ENCODE measurements around the gene GLUL. TPM values are rescaled to one million over a fixed set of nuclear protein-coding genes. Genes with fewer than 3 reads are reported as not detected.

GLUL gene
- total RNA-seq, 1 donor from 2014 or later: 175 TPM

DNA sequence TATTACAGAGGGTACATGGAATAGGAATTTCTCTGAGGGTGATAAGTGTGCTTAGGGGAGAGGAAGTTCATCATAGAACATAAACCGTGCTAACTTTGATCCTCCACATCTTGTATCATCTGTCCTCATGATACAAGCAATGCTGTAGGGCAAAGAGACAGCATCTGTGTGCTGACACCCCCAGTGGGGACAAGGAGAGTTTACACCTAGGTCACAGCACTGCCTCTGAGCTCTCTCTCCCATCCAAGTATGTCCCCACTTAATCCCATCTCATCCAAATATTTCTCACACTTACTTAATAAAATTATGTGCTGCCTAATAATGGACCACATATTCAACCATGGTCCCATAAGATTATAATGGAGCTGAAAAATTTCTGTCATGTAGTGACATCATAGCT is 13.2 kb upstream of the GLUL start:
- TF ChIP-seq, protein P1, sequence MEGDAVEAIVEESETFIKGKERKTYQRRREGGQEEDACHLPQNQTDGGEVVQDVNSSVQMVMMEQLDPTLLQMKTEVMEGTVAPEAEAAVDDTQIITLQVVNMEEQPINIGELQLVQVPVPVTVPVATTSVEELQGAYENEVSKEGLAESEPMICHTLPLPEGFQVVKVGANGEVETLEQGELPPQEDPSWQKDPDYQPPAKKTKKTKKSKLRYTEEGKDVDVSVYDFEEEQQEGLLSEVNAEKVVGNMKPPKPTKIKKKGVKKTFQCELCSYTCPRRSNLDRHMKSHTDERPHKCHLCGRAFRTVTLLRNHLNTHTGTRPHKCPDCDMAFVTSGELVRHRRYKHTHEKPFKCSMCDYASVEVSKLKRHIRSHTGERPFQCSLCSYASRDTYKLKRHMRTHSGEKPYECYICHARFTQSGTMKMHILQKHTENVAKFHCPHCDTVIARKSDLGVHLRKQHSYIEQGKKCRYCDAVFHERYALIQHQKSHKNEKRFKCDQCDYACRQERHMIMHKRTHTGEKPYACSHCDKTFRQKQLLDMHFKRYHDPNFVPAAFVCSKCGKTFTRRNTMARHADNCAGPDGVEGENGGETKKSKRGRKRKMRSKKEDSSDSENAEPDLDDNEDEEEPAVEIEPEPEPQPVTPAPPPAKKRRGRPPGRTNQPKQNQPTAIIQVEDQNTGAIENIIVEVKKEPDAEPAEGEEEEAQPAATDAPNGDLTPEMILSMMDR (IDR thresholded peaks at IDR 0.05; ENCODE audit: insufficient read depth, low read length, poor library complexity, severe bottlenecking): no peak
- Histone ChIP-seq H3K27me3 (ENCODE audit: control insufficient read depth, insufficient read depth, low read length) (no peaks in the 10 kb centered on the region), H3K4me3 (ENCODE audit: low read depth, low read length) (no peak overlapping the region), H3K36me3 (ENCODE audit: control insufficient read depth, insufficient read depth, low read length) (no peaks in the 10 kb centered on the region)
- no peak for DNase-seq (ENCODE audit: low read depth)

DNA sequence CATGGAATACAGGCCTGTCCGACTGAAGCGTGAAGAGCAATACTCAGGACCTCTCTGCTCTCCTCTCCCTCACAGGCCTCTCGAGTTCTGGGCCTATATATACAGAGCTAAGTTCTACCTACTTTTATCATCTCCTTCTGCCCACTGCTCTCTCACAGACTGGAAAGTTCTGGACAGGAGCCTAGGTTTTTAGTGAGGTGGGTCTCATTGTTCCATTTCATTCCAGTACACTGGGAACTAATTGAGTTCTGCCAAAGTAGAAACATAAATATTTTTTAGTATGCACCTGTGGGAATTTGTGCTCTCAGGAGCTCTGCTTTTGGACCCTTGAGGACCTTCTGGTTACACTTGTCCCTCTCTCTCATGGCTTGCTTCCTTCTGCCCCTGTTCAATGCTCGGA is 9.0 kb upstream of the GLUL start, which contains the start of gene TEDDM1:
Gene TEDDM1 (minus strand): TSS at position 101 of the 400 bp plus-strand sequence. CDS start 182 bp downstream, outside the sequence.
- no peaks in the 10 kb centered on the region for H3K27me3 ChIP-seq (ENCODE audit: control insufficient read depth, insufficient read depth, low read length)
- no peak for DNase-seq (ENCODE audit: low read depth)
- no peak within 1 kb of the TSS for H3K4me3 ChIP-seq (ENCODE audit: low read depth, low read length)
- TF ChIP-seq, protein P1 (IDR thresholded peaks at IDR 0.05; ENCODE audit: insufficient read depth, low read length, poor library complexity, severe bottlenecking): no peak
- H3K36me3 ChIP-seq (ENCODE audit: control insufficient read depth, insufficient read depth, low read length): no peaks in the 10 kb centered on the region

DNA sequence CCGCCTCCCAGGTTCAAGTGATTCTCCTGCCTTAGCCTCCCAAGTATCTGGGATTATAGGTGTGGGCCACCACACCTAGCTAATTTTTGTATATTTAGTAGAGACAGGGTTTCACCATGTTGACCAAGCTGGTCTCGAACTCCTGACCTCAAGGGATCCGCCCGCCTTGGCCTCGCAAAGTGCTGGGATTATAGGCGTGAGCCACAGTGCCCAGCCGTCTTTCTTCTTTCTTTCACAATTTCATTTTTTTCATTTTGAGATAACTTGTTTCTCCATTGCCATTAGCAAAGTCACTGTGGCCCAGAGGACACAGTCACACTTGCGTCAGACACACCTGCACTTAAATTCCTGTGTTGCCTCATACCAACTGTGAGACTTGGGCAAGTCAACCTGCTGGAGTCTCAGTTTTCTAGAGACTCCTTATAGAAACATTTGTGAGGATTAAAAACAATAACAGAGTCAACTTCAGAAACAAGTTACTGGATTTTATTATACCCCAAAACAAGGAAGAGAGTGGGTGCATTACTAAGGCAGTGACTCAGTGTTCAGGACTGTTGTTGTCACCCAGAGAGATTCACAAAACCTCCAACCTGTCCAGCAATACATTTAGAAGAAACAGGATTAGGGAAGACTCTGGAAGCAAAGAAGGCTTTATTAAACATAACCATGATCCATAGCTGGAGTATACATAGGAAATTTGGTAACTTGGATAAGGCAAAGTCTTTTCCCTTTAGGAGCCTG is 6.2 kb upstream of the GLUL start:
- no peaks in the 10 kb centered on the region for H3K27me3 ChIP-seq (ENCODE audit: control insufficient read depth, insufficient read depth, low read length)
- H3K36me3 ChIP-seq (ENCODE audit: control insufficient read depth, insufficient read depth, low read length): no peaks in the 10 kb centered on the region
- TF ChIP-seq, protein P1 (IDR thresholded peaks at IDR 0.05; ENCODE audit: insufficient read depth, low read length, poor library complexity, severe bottlenecking): no peak
- H3K4me3 ChIP-seq (ENCODE audit: low read depth, low read length): no peak overlapping the region
- DNase-seq (ENCODE audit: low read depth): no peak

DNA sequence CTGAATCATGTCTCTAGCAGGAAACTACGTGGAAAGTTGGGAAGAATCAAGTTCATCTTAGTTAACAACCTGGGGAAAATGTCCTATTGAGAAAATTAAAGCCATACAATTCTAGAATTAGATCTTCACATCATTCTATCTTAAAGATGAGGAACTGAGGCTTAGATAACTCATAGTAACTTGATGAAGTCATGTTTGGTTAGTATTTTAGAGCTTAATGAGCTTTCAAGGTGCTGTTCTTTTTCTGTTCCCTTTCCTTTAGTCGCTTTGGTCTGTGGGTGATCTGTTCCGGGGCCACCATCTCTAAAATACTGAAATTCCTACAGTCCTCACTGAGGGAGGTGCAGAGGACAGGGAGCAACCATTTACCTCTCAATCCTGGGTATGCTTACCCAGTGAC is 4.3 kb upstream of the GLUL start:
- Histone ChIP-seq H3K36me3 (ENCODE audit: control insufficient read depth, insufficient read depth, low read length) (no peaks in the 10 kb centered on the region), H3K4me3 (ENCODE audit: low read depth, low read length) (no peak overlapping the region), H3K27me3 (ENCODE audit: control insufficient read depth, insufficient read depth, low read length) (no peaks in the 10 kb centered on the region)
- TF ChIP-seq, protein P1 (IDR thresholded peaks at IDR 0.05; ENCODE audit: insufficient read depth, low read length, poor library complexity, severe bottlenecking): no peak
- no peak for DNase-seq (ENCODE audit: low read depth)

DNA sequence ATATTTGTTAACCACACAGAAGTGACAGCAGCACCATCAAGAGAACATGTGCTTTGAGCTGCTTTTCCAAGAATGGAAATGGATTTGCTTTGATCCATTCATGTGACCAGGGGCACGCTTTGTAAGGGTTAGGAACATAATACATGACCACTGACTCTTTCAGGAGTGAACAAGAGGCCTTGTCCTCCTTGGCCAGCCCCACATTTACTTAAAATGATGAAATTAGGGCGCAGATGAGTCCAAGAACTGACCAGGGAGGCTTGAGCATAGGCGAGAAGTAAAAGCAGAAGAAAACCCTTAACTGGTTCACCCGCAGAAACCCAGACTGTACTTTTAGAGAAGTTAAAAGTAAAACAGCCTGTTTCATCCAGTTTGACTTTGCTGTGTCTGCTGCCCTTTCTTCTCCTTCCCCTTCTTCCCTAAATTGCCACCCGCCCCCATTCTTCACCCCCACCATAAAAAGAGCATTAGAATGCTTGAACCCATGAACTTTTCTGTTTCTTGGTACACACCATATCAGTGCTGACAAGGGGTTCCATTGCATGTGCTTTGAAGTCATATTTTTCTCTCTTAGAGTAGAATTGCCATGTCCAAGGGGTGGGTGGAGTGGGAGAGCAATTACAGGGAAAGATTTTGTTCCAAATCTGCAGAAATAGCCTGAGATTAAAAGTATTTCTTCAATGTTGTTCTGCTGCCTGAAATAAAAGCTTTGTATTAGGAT is 2.6 kb upstream of the GLUL start:
- TF ChIP-seq, protein P1 (IDR thresholded peaks at IDR 0.05; ENCODE audit: insufficient read depth, low read length, poor library complexity, severe bottlenecking): no peak
- H3K27me3 ChIP-seq (ENCODE audit: control insufficient read depth, insufficient read depth, low read length): no peaks in the 10 kb centered on the region
- no peak for DNase-seq (ENCODE audit: low read depth)
- no peak overlapping the region for H3K4me3 ChIP-seq (ENCODE audit: low read depth, low read length)
- no peaks in the 10 kb centered on the region for H3K36me3 ChIP-seq (ENCODE audit: control insufficient read depth, insufficient read depth, low read length)
